Amniotic stem cell (primary cell): Measurements from ENCODE around the gene IGF1R.
A peak's percentile ranks its signal among the peaks of the same experiment; 100 is the strongest.

Experiments used
- DNase-seq: peaks from one replicate; lab custom pipeline; 2025; lab: John Stamatoyannopoulos, UW

IGF1R gene

GRCh38 chr15:98858610-98859023 lies 210.3 kb downstream of the IGF1R start:
- no peak for DNase-seq

GRCh38 chr15:98859149-98859548 lies 210.8 kb downstream of the IGF1R start:
- DNase-seq: no peak

GRCh38 chr15:98860281-98861041 lies 212.1 kb downstream of the IGF1R start:
- DNase-seq: no peak

- no peak for DNase-seq
These were observed 212.8 kb downstream of the IGF1R start for GRCh38 chr15:98861188-98861587.

- DNase-seq: no peak
These were observed 215.6 kb downstream of the IGF1R start for GRCh38 chr15:98863983-98864382.

- no peak for DNase-seq
These were observed 217.3 kb downstream of the IGF1R start for GRCh38 chr15:98865397-98866339.

GRCh38 chr15:98866511-98866910 lies 218.2 kb downstream of the IGF1R start:
- no peak for DNase-seq

- no peak for DNase-seq
These were observed 220.2 kb downstream of the IGF1R start for GRCh38 chr15:98868564-98868963.

- no peak for DNase-seq
These were observed 222.4 kb downstream of the IGF1R start for GRCh38 chr15:98870788-98871187.

GRCh38 chr15:98872774-98873173 lies 224.4 kb downstream of the IGF1R start:
- no peak for DNase-seq

- peak; percentile 59 for DNase-seq
These were observed 225.3 kb downstream of the IGF1R start for GRCh38 chr15:98873441-98874218.

GRCh38 chr15:98874370-98874769 lies 226.0 kb downstream of the IGF1R start:
- DNase-seq: no peak

GRCh38 chr15:98874773-98875172 lies 226.4 kb downstream of the IGF1R start:
- DNase-seq: no peak

GRCh38 chr15:98875309-98875708 lies 227.0 kb downstream of the IGF1R start:
- no peak for DNase-seq

- no peak for DNase-seq
These were observed 228.4 kb downstream of the IGF1R start for GRCh38 chr15:98876451-98877369.

GRCh38 chr15:98878172-98878571 lies 229.8 kb downstream of the IGF1R start:
- no peak for DNase-seq

GRCh38 chr15:98878862-98879261 lies 230.5 kb downstream of the IGF1R start:
- no peak for DNase-seq

GRCh38 chr15:98881526-98882520 lies 233.5 kb downstream of the IGF1R start:
- no peak for DNase-seq

- no peak for DNase-seq
These were observed 235.1 kb downstream of the IGF1R start for GRCh38 chr15:98883478-98883877.

- DNase-seq: no peak
These were observed 236.6 kb downstream of the IGF1R start for GRCh38 chr15:98884894-98885293.
